Cerebellar cortex (tissue), 1 donor: ENCODE data around the gene PLS1.

ENCODE experiments used
- DNase-seq: peaks from one replicate; pipeline ENCODE4 v3.0.0-alpha.2; 2015; ENCODE audit warnings: low spot score

The PLS1 gene

GRCh38 chr3:142644502-142644901 is 48.3 kb downstream of the PLS1 start:
- no peak for DNase-seq

- DNase-seq, result no peak
Measured at GRCh38 chr3:142645236-142645793, 49.1 kb downstream of the PLS1 start.

GRCh38 chr3:142646020-142646785 is 50.0 kb downstream of the PLS1 start:
- DNase-seq, result no peak

GRCh38 chr3:142647856-142648255 is 51.7 kb downstream of the PLS1 start:
- no peak for DNase-seq

GRCh38 chr3:142648950-142649349 is 52.8 kb downstream of the PLS1 start:
- DNase-seq, result no peak

GRCh38 chr3:142650001-142650693 is 54.0 kb downstream of the PLS1 start:
- DNase-seq, result no peak

GRCh38 chr3:142651711-142652110 is 55.5 kb downstream of the PLS1 start:
- DNase-seq, result no peak

GRCh38 chr3:142652826-142653292 is 56.7 kb downstream of the PLS1 start:
- DNase-seq, result no peak

- no peak for DNase-seq
Measured at GRCh38 chr3:142656575-142656974, 60.4 kb downstream of the PLS1 start.

- DNase-seq, result no peak
Measured at GRCh38 chr3:142657033-142657432, 60.8 kb downstream of the PLS1 start.

- no peak for DNase-seq
Measured at GRCh38 chr3:142660383-142660782, 64.2 kb downstream of the PLS1 start.

GRCh38 chr3:142660893-142661292 is 64.7 kb downstream of the PLS1 start:
- DNase-seq, result no peak

- DNase-seq, result no peak
Measured at GRCh38 chr3:142663865-142664264, 67.7 kb downstream of the PLS1 start.

- no peak for DNase-seq
Measured at GRCh38 chr3:142664311-142664710, 68.1 kb downstream of the PLS1 start.

- no peak for DNase-seq
Measured at GRCh38 chr3:142664819-142665218, 68.6 kb downstream of the PLS1 start.

- no peak for DNase-seq
Measured at GRCh38 chr3:142670120-142670519, 73.9 kb downstream of the PLS1 start.

- DNase-seq, result no peak
Measured at GRCh38 chr3:142676151-142676550, 80.0 kb downstream of the PLS1 start.

- DNase-seq, result no peak
Measured at GRCh38 chr3:142680710-142681109, 84.5 kb downstream of the PLS1 start.

GRCh38 chr3:142690613-142691012 is 94.4 kb downstream of the PLS1 start:
- DNase-seq, result no peak

GRCh38 chr3:142691527-142691926 is 95.3 kb downstream of the PLS1 start:
- no peak for DNase-seq

- no peak for DNase-seq
Measured at GRCh38 chr3:142693136-142693853, 97.1 kb downstream of the PLS1 start.

- no peak for DNase-seq
Measured at GRCh38 chr3:142694225-142694624, 98.0 kb downstream of the PLS1 start.

- DNase-seq, result no peak
Measured at GRCh38 chr3:142705198-142705597, 109.0 kb downstream of the PLS1 start.
